ENCODE data around the gene GRM2.

The GRM2 gene

GRCh38 chr3:51706788-51707731 lies at the start of gene GRM2:
Gene GRM2, plus strand, starts transcription at chr3:51707068. Its CDS starts 1,916 bp downstream, at chr3:51708984.
- TF ChIP-seq, protein P1, sequence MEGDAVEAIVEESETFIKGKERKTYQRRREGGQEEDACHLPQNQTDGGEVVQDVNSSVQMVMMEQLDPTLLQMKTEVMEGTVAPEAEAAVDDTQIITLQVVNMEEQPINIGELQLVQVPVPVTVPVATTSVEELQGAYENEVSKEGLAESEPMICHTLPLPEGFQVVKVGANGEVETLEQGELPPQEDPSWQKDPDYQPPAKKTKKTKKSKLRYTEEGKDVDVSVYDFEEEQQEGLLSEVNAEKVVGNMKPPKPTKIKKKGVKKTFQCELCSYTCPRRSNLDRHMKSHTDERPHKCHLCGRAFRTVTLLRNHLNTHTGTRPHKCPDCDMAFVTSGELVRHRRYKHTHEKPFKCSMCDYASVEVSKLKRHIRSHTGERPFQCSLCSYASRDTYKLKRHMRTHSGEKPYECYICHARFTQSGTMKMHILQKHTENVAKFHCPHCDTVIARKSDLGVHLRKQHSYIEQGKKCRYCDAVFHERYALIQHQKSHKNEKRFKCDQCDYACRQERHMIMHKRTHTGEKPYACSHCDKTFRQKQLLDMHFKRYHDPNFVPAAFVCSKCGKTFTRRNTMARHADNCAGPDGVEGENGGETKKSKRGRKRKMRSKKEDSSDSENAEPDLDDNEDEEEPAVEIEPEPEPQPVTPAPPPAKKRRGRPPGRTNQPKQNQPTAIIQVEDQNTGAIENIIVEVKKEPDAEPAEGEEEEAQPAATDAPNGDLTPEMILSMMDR (IDR thresholded peaks at IDR 0.05) = no peak

DNA sequence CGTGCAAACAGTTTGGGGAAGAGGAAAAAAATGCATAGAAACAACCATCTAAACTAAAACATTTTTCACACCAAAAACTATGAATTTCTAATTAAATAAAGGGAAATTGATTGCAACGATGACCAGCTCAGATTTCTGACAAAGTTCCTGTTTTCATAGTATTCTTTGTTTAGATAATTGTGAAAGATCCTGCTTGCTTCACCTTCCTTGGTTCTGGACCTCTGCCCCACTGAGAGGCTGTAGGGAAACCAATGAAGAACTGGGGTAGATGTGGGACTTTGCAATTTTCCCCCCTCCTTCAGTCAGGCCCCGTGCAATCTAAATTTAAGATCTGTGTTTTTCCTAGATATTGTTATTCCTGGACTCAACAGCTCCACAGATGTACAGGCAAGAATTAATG lies 49.6 kb upstream of the GRM2 start:
- TF ChIP-seq, protein P1 (IDR thresholded peaks at IDR 0.05) = no peak

DNA sequence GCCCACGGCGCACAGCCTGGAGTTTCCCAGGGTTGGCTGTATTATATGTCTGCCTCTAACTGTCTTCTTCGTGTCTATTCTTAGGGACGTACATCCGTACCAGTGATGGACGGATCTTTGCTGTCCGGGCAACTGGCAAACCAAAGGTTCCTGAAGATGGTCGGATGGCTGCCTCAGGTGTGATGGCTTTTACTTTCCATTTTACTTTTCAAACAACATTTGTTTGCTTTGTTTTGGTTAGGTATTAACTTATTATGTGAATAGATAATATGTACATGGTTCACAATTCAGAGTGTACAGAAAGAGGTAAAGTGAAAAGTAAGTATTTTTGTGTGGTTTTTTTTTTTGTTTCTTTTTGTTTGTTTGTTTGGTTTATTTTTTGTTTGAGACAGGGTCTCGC lies 46.9 kb upstream of the GRM2 start:
- TF ChIP-seq, protein P1 (IDR thresholded peaks at IDR 0.05) = no peak

DNA sequence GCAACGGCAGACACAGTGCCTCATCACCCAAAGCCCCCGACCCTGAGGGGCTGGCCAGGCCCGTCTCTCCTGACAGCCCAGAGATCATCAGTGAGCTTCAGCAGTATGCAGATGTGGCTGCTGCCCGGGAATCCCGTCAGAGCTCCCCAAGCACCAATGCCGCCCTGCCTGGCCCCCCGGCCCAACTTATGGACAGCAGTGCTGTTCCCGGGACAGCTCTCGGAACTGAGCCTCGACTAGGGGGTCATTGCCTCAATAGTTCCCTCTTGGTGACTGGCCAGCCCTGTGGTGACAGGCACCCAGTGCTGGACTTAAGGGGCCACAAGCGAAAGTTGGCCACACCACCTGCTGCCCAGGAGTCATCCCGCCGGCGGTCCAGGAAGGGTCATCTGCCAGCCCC lies 44.4 kb upstream of the GRM2 start:
- TF ChIP-seq, protein P1 (IDR thresholded peaks at IDR 0.05) = no peak

- TF ChIP-seq, protein P1 (IDR thresholded peaks at IDR 0.05) = no peak
These were observed 38.1 kb upstream of the GRM2 start for GRCh38 chr3:51668756-51669155.

DNA sequence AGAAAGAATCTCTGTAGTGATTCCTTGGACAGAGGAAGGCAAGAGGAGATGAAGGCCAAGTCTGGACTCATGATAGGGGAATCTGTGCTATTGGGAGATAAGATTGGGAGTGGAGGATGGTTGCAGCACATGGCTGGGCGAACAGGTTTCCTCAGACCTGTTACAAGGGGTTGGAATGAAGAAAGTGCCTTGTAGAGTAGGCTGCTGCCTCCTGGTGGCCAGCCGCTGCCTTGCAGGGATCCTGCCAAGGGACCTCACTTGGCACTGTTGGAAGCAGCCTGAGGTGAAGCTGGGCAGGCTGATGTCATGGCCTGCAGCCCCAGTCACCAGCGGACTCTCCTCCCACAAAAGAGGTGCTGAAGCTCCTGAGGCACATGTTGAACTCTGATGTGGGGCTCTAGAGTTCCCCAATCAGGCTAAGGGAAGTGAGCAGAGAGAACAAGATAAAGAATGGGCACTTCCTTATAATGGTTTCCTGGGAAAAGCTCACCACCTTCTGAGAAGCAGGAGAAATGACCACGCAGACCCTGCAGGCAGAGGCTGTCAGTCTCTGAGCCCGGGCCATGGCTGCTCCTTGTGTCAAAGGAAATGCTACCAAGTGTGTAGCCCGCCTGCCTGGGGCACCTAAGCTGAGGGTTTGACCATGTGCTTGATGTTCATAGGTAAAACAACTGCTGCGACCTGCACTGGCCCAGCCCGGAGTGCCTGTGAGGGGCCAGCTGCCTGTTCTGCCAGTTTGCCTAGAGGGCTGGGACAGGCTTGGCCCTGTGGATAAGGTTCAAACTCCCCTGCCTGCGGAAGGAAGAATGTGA lies 37.4 kb upstream of the GRM2 start:
- TF ChIP-seq, protein P1 (IDR thresholded peaks at IDR 0.05) = peak; percentile 98

GRCh38 chr3:51670053-51670822 lies 36.6 kb upstream of the GRM2 start:
- TF ChIP-seq, protein P1 (IDR thresholded peaks at IDR 0.05) = no peak
